Activated naive CD4-positive, alpha-beta T cell treated with anti-CD3 and anti-CD28 coated beads for 36 hours (primary cell): ENCODE data around the gene PTCRA. TPM values are rescaled to one million over a fixed set of nuclear protein-coding genes. Genes with fewer than 3 reads are reported as not detected.
"Not testable (repeated sequence)": the region's sequence is repeated elsewhere in the genome, so short reads cannot be mapped to it uniquely, and the experiment has no call there.

Source experiments
- CTCF ChIA-PET: fragments of 350-600 bp; sonication (Branson Sonifier 250); formaldehyde crosslinking; loops from one replicate; lab custom pipeline; 2021; ENCODE audit warnings: antibody characterized with exemption; lab: Charles Lee
- DNase-seq: peaks from one replicate; pipeline ENCODE4 v3.0.0-alpha.2; 2020
- H3K27ac Mint-ChIP-seq: one replicate; pipeline ENCODE4 v1.8.0; 2021; ENCODE audit warnings: mild to moderate bottlenecking, mixed read lengths
- H3K27me3 Mint-ChIP-seq: one replicate; pipeline ENCODE4 v1.8.0; 2021; ENCODE audit warnings: low read depth, mixed read lengths
- H3K36me3 Mint-ChIP-seq: one replicate; pipeline ENCODE4 v1.8.0; 2021; ENCODE audit warnings: low read depth, mixed read lengths
- H3K4me1 Mint-ChIP-seq: one replicate; pipeline ENCODE4 v1.8.0; 2021; ENCODE audit warnings: low read depth, mixed read lengths
- H3K4me3 Mint-ChIP-seq: one replicate; pipeline ENCODE4 v1.8.0; 2021; ENCODE audit warnings: mild to moderate bottlenecking, moderate library complexity, mixed read lengths
- H3K9me3 Mint-ChIP-seq: one replicate; pipeline ENCODE4 v1.8.0; 2021; ENCODE audit warnings: mixed read lengths
- intact Hi-C: fragments of 100-400 bp; cut with micrococcal nuclease; formaldehyde crosslinking; loops from one replicate; pipeline ENCODE4 v1.15.1; 2023
- total RNA-seq, 2 experiments: library from RNA; stranded (reverse); gene quantifications; one replicate each; pipeline ENCODE4 v1.2.3, GENCODE V29; 2021

Gene PTCRA
- total RNA-seq, 2 experiments from 2014 or later = not detected

DNA sequence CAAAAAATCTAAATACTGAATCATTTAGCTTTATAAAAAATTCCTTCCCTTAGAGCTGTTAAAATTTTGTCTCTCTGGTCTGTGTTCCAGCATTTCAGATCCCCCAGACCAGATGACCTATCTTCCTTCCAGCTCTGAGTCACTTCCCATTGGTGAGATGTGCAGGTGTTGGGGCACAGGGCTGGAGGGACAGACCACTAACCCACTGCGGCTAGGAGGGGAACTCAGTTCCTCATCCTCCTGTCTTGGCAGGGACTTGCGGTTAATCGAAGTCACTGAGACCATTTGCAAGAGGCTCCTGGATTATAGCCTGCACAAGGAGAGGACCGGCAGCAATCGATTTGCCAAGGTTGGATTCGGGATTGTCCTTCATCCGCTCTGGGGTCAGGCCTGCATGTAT, 19.5 kb downstream of the PTCRA start:
- Mint-ChIP-seq H3K36me3 (peaks cover 32% of the 10 kb centered on the region), H3K9me3 (no peaks in the 10 kb centered on the region), H3K27me3 (no peaks in the 10 kb centered on the region), H3K4me1 (peaks cover 35% of the 10 kb centered on the region), H3K27ac (no peak overlapping the region), H3K4me3 (no peak overlapping the region)
- DNase-seq = no peak
- CTCF ChIA-PET = no interaction called here
- intact Hi-C loops = no loop called here

DNA sequence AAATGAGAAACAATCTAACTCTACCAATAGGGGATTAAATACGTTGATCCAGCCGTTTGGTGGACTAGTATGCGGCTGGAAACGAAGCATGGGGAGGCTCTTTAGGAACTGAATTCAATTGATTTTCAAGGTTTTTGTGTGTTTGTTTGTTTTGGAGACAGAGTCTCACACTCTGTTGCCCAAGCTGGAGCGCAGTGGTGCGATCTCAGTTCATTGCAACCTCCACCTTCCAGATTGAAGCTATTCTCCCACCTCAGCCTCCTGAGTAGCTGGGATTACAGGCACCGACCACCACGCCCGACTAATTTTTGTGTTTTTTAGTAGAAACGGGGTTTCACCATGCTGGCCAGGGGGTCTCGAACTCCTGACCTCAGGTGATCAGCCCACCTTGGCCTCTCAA, 20.5 kb downstream of the PTCRA start:
- Mint-ChIP-seq H3K27ac (no peak overlapping the region), H3K27me3 (no peaks in the 10 kb centered on the region), H3K9me3 (no peaks in the 10 kb centered on the region), H3K4me3 (no peak overlapping the region), H3K36me3 (peaks cover 30% of the 10 kb centered on the region), H3K4me1 (peaks cover 24% of the 10 kb centered on the region)
- intact Hi-C loops = no loop called here
- CTCF ChIA-PET = interaction anchor here (0.6 to 0.7 kb wide), 2 partner anchors 22 to 1473 kb away, joined by 3 to 5 read pairs; no protein-coding TSS in a partner anchor
- no peak for DNase-seq

DNA sequence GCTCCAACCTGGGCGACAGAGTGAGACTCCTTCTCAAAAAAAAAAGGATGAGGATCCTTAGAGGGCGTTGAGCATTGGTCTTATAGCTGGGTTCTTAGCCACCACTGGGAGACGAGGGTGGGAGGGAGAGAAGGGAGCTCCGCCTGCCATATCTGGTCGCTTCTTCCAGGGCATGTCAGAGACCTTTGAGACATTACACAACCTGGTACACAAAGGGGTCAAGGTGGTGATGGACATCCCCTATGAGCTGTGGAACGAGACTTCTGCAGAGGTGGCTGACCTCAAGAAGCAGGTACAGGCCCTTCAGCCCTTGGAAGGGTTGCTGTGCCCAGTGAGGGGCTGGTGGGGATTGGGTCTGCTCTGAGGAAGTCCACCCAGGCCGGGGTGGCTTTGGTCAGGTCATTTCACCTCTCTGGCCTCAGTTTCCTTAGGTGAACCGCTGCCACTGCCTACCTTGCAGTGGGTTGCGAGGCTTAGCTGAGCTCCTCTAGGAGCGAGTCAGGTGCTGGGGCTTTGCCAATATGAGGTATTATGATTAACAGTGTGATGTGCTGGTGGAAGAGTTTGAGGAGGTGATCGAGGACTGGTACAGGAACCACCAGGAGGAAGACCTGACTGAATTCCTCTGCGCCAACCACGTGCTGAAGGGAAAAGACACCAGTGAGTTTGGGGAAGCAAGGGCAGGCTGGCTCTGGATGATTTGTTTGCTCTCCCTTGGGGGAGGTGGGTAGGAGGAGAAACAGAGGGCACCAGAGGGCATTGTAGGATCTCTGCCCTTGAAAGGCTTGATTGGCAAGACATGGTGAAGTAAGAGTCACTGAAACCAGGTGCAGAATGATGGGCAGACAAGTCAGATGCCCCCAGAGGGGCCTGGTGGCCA, 21.9 kb downstream of the PTCRA start:
- intact Hi-C loops = no loop called here
- H3K27me3 Mint-ChIP-seq = no peaks in the 10 kb centered on the region
- no peak for DNase-seq
- peaks cover 22% of the 10 kb centered on the region for H3K36me3 Mint-ChIP-seq
- CTCF ChIA-PET = no interaction called here
- H3K9me3 Mint-ChIP-seq = no peaks in the 10 kb centered on the region
- peaks cover 12% of the 10 kb centered on the region for H3K4me1 Mint-ChIP-seq
- H3K4me3 Mint-ChIP-seq = no peak overlapping the region
- no peak overlapping the region for H3K27ac Mint-ChIP-seq

DNA sequence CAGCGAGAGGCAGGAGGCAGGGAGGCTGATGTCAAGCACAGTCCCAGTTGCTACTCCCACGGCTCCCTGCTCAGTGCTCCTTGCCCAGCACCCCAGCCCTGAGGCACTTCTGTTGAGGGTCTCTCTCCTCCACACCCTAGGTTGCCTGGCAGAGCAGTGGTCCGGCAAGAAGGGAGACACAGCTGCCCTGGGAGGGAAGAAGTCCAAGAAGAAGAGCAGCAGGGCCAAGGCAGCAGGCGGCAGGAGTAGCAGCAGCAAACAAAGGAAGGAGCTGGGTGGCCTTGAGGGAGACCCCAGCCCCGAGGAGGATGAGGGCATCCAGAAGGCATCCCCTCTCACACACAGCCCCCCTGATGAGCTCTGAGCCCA, 22.6 kb downstream of the PTCRA start:
- CTCF ChIA-PET = interaction anchor here (1.2 kb wide), 1 partner anchor 9 kb away, joined by 4 read pairs; the partner anchor contains the start of gene CNPY3
- no peak overlapping the region for H3K4me3 Mint-ChIP-seq
- intact Hi-C loops = no loop called here
- no peaks in the 10 kb centered on the region for H3K9me3 Mint-ChIP-seq
- no peak for DNase-seq
- no peaks in the 10 kb centered on the region for H3K27me3 Mint-ChIP-seq
- no peak overlapping the region for H3K27ac Mint-ChIP-seq
- H3K4me1 Mint-ChIP-seq = peaks cover 5% of the 10 kb centered on the region
- peaks cover 22% of the 10 kb centered on the region for H3K36me3 Mint-ChIP-seq

DNA sequence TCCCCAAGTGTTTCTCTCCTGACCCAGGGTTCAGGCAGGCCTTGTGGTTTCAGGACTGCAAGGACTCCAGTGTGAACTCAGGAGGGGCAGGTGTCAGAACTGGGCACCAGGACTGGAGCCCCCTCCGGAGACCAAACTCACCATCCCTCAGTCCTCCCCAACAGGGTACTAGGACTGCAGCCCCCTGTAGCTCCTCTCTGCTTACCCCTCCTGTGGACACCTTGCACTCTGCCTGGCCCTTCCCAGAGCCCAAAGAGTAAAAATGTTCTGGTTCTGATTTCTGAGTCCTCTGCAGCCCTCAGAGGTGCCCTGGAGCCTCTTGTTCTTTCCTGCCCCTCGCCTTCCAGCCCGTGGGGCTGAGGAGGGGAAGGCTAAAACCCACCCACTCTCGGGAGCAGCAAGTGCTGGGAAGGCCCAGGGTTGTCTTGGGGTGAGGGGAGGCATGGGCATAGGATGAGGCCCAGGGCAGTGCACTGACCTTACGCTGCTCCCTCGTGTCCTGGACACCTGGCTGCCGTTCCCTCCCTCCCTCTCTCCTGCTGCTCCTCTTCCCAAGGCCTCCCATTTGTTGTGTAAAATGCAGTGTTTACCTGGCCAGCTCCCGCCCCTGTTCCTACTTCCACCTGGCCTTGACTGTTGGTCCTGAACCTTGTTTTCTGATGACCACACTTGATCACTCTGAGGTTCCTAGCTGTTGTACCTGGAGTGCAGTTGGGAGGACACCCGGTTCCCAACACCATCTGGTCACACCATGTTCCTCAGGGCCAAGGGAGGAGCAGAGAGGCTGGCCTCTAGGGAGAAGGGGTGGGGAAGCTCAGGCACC, 23.3 kb downstream of the PTCRA start:
- DNase-seq = no peak
- CTCF ChIA-PET = interaction anchor here (1.2 kb wide), 1 partner anchor 9 kb away, joined by 4 read pairs; the partner anchor contains the start of gene CNPY3
- Mint-ChIP-seq H3K9me3 (no peaks in the 10 kb centered on the region), H3K4me3 (no peak overlapping the region), H3K4me1 (peaks cover 2% of the 10 kb centered on the region), H3K27me3 (no peaks in the 10 kb centered on the region), H3K36me3 (peaks cover 27% of the 10 kb centered on the region), H3K27ac (no peak overlapping the region)
- intact Hi-C loops = no loop called here

DNA sequence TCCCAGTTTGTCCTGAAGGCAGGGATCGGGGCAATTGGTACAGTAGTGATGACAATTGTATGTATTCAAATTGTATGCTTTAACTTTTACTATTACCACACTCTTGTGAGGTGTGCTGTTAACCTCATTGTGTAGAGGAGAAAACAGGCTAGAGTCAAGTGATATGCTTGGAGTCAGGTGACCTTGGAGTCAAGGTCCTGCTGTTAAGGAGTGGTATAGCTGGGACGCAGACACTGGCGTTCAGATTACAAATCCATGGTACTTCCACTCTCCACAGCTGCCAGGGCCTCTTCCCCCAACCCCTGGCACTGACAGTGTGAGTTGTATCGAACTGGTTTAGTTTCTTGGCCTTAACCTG, 23.9 kb downstream of the PTCRA start:
- H3K27ac Mint-ChIP-seq = no peak overlapping the region
- H3K9me3 Mint-ChIP-seq = no peaks in the 10 kb centered on the region
- CTCF ChIA-PET = no interaction called here

DNA sequence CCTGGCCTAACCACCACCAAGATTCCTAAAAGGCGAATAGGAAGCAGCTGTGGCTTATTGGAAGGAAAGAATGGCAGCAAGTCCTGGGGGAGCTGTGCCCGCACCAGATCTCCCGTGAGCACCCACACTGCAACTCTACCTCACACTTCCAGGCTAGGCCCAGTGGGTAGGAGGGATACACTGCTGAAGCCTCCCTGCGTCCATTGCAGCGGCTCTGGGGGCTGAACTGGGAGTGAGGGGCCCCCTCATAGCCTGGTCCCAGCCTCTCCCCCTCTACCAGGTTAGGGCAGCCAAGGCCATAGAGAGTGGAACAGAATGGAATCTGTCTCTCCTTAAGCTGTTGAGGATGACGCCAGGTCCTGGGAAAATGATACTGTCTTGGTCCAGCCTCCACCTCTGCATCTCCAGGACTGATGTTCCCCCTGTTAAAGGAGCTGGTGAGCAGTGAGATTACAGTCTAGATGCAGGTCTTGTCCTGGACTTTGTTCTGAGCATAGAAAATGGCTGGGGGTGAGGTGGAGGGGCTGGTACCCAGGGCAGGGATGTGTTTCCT, 24.7 kb downstream of the PTCRA start:
- intact Hi-C loops = no loop called here
- no peaks in the 10 kb centered on the region for H3K27me3 Mint-ChIP-seq
- H3K4me1 Mint-ChIP-seq = no peaks in the 10 kb centered on the region
- no peak for DNase-seq
- no peak overlapping the region for H3K4me3 Mint-ChIP-seq
- CTCF ChIA-PET = interaction anchor here (0.5 kb wide), 1 partner anchor 42 kb away, joined by 3 read pairs; no protein-coding TSS in a partner anchor
- H3K9me3 Mint-ChIP-seq = no peaks in the 10 kb centered on the region
- H3K36me3 Mint-ChIP-seq = peaks cover 23% of the 10 kb centered on the region
- H3K27ac Mint-ChIP-seq = peak overlapping the region; percentile 20

More for the DNA sequence above, 23.9 kb downstream of the PTCRA start:
- Mint-ChIP-seq H3K36me3 (peaks cover 26% of the 10 kb centered on the region), H3K27me3 (no peaks in the 10 kb centered on the region), H3K4me1 (peaks cover 2% of the 10 kb centered on the region), H3K4me3 (no peak overlapping the region)
- DNase-seq = no peak
- intact Hi-C loops = no loop called here

DNA sequence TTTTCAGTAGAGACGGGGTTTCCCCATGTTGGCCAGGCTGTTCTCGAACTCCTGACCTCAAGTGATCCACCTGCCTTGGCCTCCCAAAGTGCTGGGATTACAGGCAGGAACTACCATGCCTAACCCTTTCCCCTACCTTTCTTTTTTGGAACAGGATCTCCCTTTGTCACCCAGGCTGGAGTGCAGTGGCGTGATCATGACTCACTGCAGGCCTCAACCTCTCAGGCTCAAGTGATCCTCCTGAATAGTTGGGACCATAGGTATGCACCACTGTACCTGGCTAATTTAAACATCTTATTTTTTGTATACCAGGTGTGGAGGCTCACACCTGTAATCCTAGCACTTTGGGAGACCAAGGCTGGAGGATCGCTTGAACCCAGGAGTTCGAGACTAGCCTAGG, 25.5 kb downstream of the PTCRA start:
- H3K4me3 Mint-ChIP-seq, DNase-seq, H3K9me3 Mint-ChIP-seq, H3K4me1 Mint-ChIP-seq, intact Hi-C loops, H3K27ac Mint-ChIP-seq, H3K27me3 Mint-ChIP-seq: not testable (repeated sequence)
- CTCF ChIA-PET = interaction anchor here (0.6 kb wide), 1 partner anchor 925 kb away, joined by 4 read pairs; no protein-coding TSS in a partner anchor
- peaks cover 21% of the 10 kb centered on the region for H3K36me3 Mint-ChIP-seq

DNA sequence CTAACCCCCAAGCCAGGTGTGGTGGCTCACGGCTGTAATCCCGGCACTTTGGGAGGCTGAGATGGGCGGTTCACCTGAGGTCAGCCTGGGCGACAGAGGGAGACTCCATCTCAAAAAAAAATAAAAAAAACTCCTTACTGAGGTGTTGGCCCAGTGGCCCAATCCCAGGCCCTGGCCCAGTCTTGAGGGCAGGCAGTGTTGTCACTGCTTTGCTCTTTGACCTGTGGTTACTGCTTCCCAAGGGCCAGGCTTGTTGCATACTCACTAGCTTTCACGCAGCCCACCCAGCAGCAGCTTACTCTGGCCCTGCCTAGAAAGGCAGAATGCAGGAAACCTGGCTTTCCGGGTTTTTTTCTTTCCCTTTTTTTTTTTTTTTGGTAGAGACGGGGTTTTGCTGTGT, 26.6 kb downstream of the PTCRA start:
- H3K9me3 Mint-ChIP-seq = no peaks in the 10 kb centered on the region
- no peak overlapping the region for H3K27ac Mint-ChIP-seq
- no peak overlapping the region for H3K4me3 Mint-ChIP-seq
- peaks cover 19% of the 10 kb centered on the region for H3K36me3 Mint-ChIP-seq
- DNase-seq = no peak
- no peaks in the 10 kb centered on the region for H3K27me3 Mint-ChIP-seq
- intact Hi-C loops = no loop called here
- H3K4me1 Mint-ChIP-seq = no peaks in the 10 kb centered on the region
- CTCF ChIA-PET = no interaction called here

DNA sequence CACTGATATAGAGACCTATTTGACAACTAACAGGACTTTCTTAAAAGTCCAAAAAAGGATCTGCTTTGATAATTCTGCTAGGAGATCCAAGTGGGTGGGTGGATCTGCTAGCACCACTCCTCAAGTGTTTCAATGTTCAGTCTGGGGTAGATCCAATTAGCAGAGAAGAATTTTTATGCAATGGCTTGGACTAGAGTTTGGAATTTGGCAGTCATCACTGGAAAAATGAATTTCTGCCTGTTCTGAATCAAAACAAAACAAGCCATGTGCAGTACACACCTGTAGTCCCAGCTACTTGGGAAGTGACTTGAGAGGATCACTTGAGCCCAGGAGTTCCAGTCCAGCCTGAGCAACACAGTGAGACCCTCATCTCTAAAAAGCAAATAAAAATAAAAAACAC, 32.1 kb downstream of the PTCRA start:
- H3K27me3 Mint-ChIP-seq = no peaks in the 10 kb centered on the region
- H3K36me3 Mint-ChIP-seq = peaks cover 6% of the 10 kb centered on the region
- no peaks in the 10 kb centered on the region for H3K4me1 Mint-ChIP-seq
- intact Hi-C loops = no loop called here
- DNase-seq = no peak
- H3K9me3 Mint-ChIP-seq = no peaks in the 10 kb centered on the region
- H3K27ac Mint-ChIP-seq = no peak overlapping the region
- CTCF ChIA-PET = no interaction called here
- no peak overlapping the region for H3K4me3 Mint-ChIP-seq

DNA sequence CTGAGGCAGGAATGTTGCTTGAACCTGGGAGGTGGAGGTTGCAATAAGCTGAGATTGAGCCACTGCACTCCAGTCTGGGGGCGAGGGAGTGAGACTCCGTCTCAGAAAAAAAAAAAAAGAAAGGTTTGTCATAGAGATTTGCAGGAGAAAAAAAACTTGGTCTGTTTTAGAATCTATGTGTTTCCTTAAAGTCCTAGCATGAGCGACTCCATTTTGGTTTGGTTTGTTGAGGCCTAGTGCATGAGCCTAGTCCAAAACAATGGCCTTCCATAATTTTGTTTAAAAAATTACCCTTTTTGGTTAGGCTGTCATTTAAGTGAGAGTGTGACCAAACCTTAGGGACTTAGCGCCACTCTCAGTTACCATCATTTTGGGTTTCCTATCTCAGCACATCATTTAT, 36.5 kb downstream of the PTCRA start:
- no peak overlapping the region for H3K4me3 Mint-ChIP-seq
- no peaks in the 10 kb centered on the region for H3K9me3 Mint-ChIP-seq
- intact Hi-C loops = no loop called here

DNA sequence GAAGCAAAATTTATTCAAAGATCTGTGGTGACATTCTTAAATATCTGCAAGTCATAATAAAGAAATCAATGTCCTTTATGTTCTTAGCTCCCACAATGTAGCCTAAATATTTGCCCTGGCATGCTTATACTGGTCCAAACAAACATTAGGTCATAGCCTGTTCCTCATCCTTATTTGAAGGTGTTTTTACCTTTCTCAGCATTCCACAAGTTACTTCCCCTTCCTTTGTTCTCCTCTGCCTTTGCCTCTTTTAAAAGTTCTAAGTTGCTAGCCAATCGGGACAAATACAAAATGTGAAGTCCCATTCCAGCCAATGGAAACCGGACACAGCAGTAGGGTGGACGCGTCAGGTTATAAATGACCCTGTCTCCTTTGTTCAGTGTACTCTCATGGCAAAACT, 38.6 kb downstream of the PTCRA start:
- intact Hi-C loops, H3K4me3 Mint-ChIP-seq, H3K27me3 Mint-ChIP-seq, CTCF ChIA-PET, DNase-seq, H3K4me1 Mint-ChIP-seq, H3K36me3 Mint-ChIP-seq, H3K27ac Mint-ChIP-seq, H3K9me3 Mint-ChIP-seq: not testable (repeated sequence)

More for the DNA sequence above, 36.5 kb downstream of the PTCRA start:
- Mint-ChIP-seq H3K4me1 (no peaks in the 10 kb centered on the region), H3K36me3 (no peaks in the 10 kb centered on the region), H3K27me3 (no peaks in the 10 kb centered on the region), H3K27ac (no peak overlapping the region)
- CTCF ChIA-PET = no interaction called here
- no peak for DNase-seq
